CD4-positive, alpha-beta T cell (primary cell): ENCODE results near the gene HOXA13. TPM values are rescaled to one million over a fixed set of nuclear protein-coding genes. Genes with fewer than 3 reads are reported as not detected.

Source experiments
- ATAC-seq: fragments of 200-7000 bp; cut with Tn5 transposase; one replicate; pipeline ENCODE4 v1.10.0; 2022; ENCODE audit warnings: mild to moderate bottlenecking; ENCODE audit not compliant: poor library complexity
- CTCF ChIA-PET: fragments of 350-600 bp; sonication (Branson Sonifier 250); formaldehyde crosslinking; loops from one replicate; lab custom pipeline; 2021; ENCODE audit warnings: antibody characterized with exemption, inconsistent platforms; lab: Charles Lee
- POLR2A ChIA-PET: fragments of 350-600 bp; sonication (Branson Sonifier 250); formaldehyde crosslinking; loops from one replicate; lab custom pipeline; 2021; ENCODE audit warnings: antibody characterized with exemption, inconsistent platforms; lab: Charles Lee
- DNase-seq, 14 experiments: peaks; one replicate each; pipeline ENCODE4 v3.0.0-alpha.2; 2013 to 2020; ENCODE audit warnings: mixed read lengths in 2 of 14
- H3K27ac ChIP-seq, 2 donors: one replicate each; pipeline versions ENCODE4 v1.5.1 to v1.7.0; 2013; ENCODE audit warnings: low read length in 2 of 2, low read depth in 1 of 2, mild to moderate bottlenecking in 1 of 2
- H3K27me3 ChIP-seq, 2 experiments: 1 replicate in 1 of 2; 2 replicates in 1 of 2; pipeline versions ENCODE4 v1.6.1 to v1.7.0; 2013; ENCODE audit warnings: low read length in 2 of 2, control low read depth in 1 of 2, mild to moderate bottlenecking in 1 of 2, moderate library complexity in 1 of 2; ENCODE audit not compliant: insufficient read depth in 2 of 2, control insufficient read depth in 1 of 2
- H3K36me3 ChIP-seq: one replicate; pipeline ENCODE4 v1.6.1; 2013; ENCODE audit warnings: low read length, control low read depth; ENCODE audit not compliant: insufficient read depth
- H3K4me1 ChIP-seq: one replicate; pipeline ENCODE4 v1.6.1; 2013; ENCODE audit warnings: low read length, control low read depth; ENCODE audit not compliant: insufficient read depth
- H3K4me3 ChIP-seq: one replicate; pipeline ENCODE4 v1.5.1; 2013; ENCODE audit warnings: mild to moderate bottlenecking, low read length, moderate library complexity
- H3K9me3 ChIP-seq, 2 experiments: 1 replicate in 1 of 2; 2 replicates in 1 of 2; pipeline versions ENCODE4 v1.6.1 to v1.7.0; 2013; ENCODE audit warnings: low read length in 2 of 2, mild to moderate bottlenecking in 2 of 2, control low read depth in 1 of 2, moderate library complexity in 1 of 2; ENCODE audit not compliant: control insufficient read depth in 1 of 2, insufficient read depth in 1 of 2
- H3K27ac Mint-ChIP-seq: one replicate; pipeline ENCODE4 v1.8.0; 2020; ENCODE audit warnings: mixed read lengths
- H3K27me3 Mint-ChIP-seq: one replicate; pipeline ENCODE4 v1.8.0; 2021; ENCODE audit warnings: mixed read lengths
- H3K36me3 Mint-ChIP-seq: one replicate; pipeline ENCODE4 v1.8.0; 2021; ENCODE audit warnings: low read depth, mixed read lengths
- H3K4me1 Mint-ChIP-seq: one replicate; pipeline ENCODE4 v1.8.0; 2021; ENCODE audit warnings: low read depth, mixed read lengths
- H3K4me3 Mint-ChIP-seq: one replicate; pipeline ENCODE4 v1.8.0; 2020; ENCODE audit warnings: mild to moderate bottlenecking, mixed read lengths
- H3K9me3 Mint-ChIP-seq: one replicate; pipeline ENCODE4 v1.8.0; 2020; ENCODE audit warnings: mixed read lengths
- CTCF ChIP-seq: fragments of 200-600 bp; IDR thresholded peaks from one replicate; pipeline ENCODE4 v1.8.0; 2022; ENCODE audit warnings: antibody characterized with exemption, mild to moderate bottlenecking
- intact Hi-C, 2 experiments: fragments of 100-400 bp; cut with DNase I in 1 of 2; cut with micrococcal nuclease in 1 of 2; formaldehyde crosslinking; loops; one replicate each; pipeline versions ENCODE4 v1.15.1 to v1.9.0; 2023 to 2025; cut with DNase I, micrococcal nuclease
- total RNA-seq, 174 experiments: library from RNA in 2 of 174; stranded (reverse) in 2 of 174; gene quantifications; one replicate each; pipeline ENCODE4 v1.2.3 and lab custom pipeline; 2021 to 2026

Gene HOXA13
- total RNA-seq, 2 experiments from 2014 or later: not detected

- H3K4me3 Mint-ChIP-seq: peak overlapping the region; percentile 63
- Histone ChIP-seq H3K4me1 (peaks cover 72% of the 10 kb centered on the region), H3K9me3 (peaks cover 0 to 74% of the 10 kb centered on the region in 2 experiments), H3K36me3 (no peaks in the 10 kb centered on the region), H3K27me3 (peaks cover 93 to 97% of the 10 kb centered on the region in 2 experiments), H3K4me3 (no peak overlapping the region), H3K27ac (no peak overlapping the region)
- H3K27ac Mint-ChIP-seq: peak overlapping the region; percentile 71
- no peak for ATAC-seq
- no peaks in the 10 kb centered on the region for H3K9me3 Mint-ChIP-seq
- H3K4me1 Mint-ChIP-seq: peaks cover 77% of the 10 kb centered on the region
- peaks cover 100% of the 10 kb centered on the region for H3K27me3 Mint-ChIP-seq
- no peak for TF ChIP-seq CTCF
- peak in 4 of 14 experiments; percentile 48 to 61 (median 52) for DNase-seq
- ChIA-PET POLR2A (no interaction called here), CTCF (no interaction called here)
- intact Hi-C loops: loop anchor here (5.0 kb wide), 3 partner anchors 32 to 953 kb away; partner anchors contain the start of genes CBX3 (in 1 of the 2), HNRNPA2B1 (in 1 of the 2) and HOXA11 (in 1 of the 2)
- H3K36me3 Mint-ChIP-seq: no peaks in the 10 kb centered on the region
Measured at GRCh38 chr7:27154901-27155815, 44.7 kb downstream of the HOXA13 start.

GRCh38 chr7:27154369-27154768 is 45.5 kb downstream of the HOXA13 start:
- peaks cover 71% of the 10 kb centered on the region for H3K4me1 Mint-ChIP-seq
- no peaks in the 10 kb centered on the region for H3K9me3 Mint-ChIP-seq
- ATAC-seq (no peak), DNase-seq (peak in 1 of 14 experiments; percentile 31)
- Histone ChIP-seq H3K9me3 (peaks cover 0 to 72% of the 10 kb centered on the region in 2 experiments), H3K36me3 (no peaks in the 10 kb centered on the region), H3K27me3 (peaks cover 91 to 97% of the 10 kb centered on the region in 2 experiments), H3K4me3 (no peak overlapping the region), H3K4me1 (peaks cover 70% of the 10 kb centered on the region), H3K27ac (no peak overlapping the region)
- peak overlapping the region; percentile 8 for H3K4me3 Mint-ChIP-seq
- intact Hi-C loops: loop anchor here (5.0 kb wide), 2 partner anchors 33 to 43 kb away; partner anchors contain the start of gene HOXA11 (in 1 of the 2)
- H3K27ac Mint-ChIP-seq: peak overlapping the region; percentile 71
- peaks cover 100% of the 10 kb centered on the region for H3K27me3 Mint-ChIP-seq
- ChIA-PET POLR2A (no interaction called here), CTCF (no interaction called here)
- no peak for TF ChIP-seq CTCF
- H3K36me3 Mint-ChIP-seq: no peaks in the 10 kb centered on the region

- intact Hi-C loops: loop anchor here (5.0 kb wide), 2 partner anchors 34 to 44 kb away; partner anchors contain the start of gene HOXA11 (in 1 of the 2)
- Histone ChIP-seq H3K27me3 (peaks cover 91 to 97% of the 10 kb centered on the region in 2 experiments), H3K27ac (no peak overlapping the region), H3K36me3 (no peaks in the 10 kb centered on the region), H3K4me3 (no peak overlapping the region), H3K9me3 (peaks cover 0 to 71% of the 10 kb centered on the region in 2 experiments), H3K4me1 (peaks cover 66% of the 10 kb centered on the region)
- H3K36me3 Mint-ChIP-seq: no peaks in the 10 kb centered on the region
- H3K9me3 Mint-ChIP-seq: no peaks in the 10 kb centered on the region
- peak overlapping the region; percentile 1 for H3K4me3 Mint-ChIP-seq
- POLR2A ChIA-PET: no interaction called here
- peaks cover 68% of the 10 kb centered on the region for H3K4me1 Mint-ChIP-seq
- no peak for TF ChIP-seq CTCF
- H3K27ac Mint-ChIP-seq: no peak overlapping the region
- CTCF ChIA-PET: no interaction called here
- peaks cover 100% of the 10 kb centered on the region for H3K27me3 Mint-ChIP-seq
- ATAC-seq: no peak
- DNase-seq: no peak
Measured at GRCh38 chr7:27153526-27153925, 46.4 kb downstream of the HOXA13 start.
